LHCN-M2 (cell line): ENCODE results near the gene OSBPL1A. TPM values are rescaled to one million over a fixed set of nuclear protein-coding genes. Genes with fewer than 3 reads are reported as not detected.
"Not testable (repeated sequence)": the region's sequence is repeated elsewhere in the genome, so short reads cannot be mapped to it uniquely, and the experiment has no call there.

Source experiments
- DNase-seq: peaks from one replicate; pipeline ENCODE4 v3.0.0-alpha.2; 2012; ENCODE audit warnings: low read depth
- total RNA-seq: library from RNA; depleted of rRNA; stranded (reverse); fragments of >200 nt; gene quantifications from 2 replicates; pipeline ENCODE4 v1.2.3, GENCODE V29; 2014

OSBPL1A gene
- total RNA-seq, 1 experiment from 2014 or later = 19.2 TPM

- DNase-seq = no peak
Observed at GRCh38 chr18:24187689-24188088, 209.9 kb downstream of the OSBPL1A start.

DNA sequence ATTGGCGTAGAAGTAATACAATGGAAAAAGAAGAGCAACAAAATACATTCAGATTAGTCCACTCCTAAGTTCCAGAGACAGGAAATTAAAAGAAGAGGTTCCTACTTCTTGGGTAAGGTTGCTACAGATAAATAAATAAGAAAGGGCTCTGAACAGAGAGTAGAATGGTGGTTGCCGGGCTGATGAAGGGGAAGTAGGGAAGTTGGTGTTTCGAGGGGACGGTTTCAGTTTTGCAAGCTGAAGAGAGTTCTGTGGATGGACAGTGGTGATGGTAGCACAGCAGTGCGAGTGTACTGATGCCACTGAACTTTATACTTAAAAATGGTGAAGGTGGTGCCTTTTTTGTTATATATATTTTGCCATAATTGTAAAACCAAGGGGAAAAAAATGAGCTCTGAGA lies 210.6 kb downstream of the OSBPL1A start:
- no peak for DNase-seq

DNA sequence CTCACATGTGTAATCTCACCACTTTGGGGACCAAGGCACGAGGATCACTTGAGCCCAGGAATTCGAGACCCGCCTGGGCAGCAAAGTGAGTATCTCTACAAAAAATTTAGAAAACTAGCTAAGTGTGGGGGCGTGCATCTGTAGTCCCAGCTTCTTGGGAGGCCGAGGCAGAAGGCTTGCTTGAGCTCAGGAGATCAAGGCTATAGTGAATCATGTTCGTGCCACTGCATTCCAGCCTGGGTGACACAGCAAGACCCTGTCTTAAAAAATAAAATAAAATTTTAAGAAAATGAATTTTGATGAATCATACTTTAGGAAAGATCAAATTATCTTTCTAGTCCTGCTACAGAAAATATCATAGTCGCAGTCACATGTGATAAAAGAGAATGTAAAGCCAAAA lies 211.8 kb downstream of the OSBPL1A start:
- peak; percentile 35 for DNase-seq

DNA sequence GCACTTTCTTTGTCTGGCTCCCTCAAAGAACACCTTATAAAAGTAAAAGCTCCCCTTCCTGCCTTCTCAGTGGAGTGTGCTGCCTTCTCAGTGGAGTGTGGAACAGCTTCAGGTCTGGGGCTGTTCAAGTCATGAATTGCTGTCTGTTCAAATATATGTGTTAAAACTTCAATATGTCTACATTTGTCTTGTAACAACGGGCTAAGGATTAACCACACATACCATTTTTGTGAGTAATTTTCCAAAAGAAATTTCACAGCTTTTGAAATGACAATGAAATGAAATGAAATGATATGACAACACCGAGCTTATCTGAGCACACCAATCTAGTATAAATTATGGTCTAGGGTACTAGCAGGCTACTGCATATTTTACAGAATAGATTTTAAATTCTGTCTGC lies 215.8 kb downstream of the OSBPL1A start:
- peak; percentile 38 for DNase-seq

DNA sequence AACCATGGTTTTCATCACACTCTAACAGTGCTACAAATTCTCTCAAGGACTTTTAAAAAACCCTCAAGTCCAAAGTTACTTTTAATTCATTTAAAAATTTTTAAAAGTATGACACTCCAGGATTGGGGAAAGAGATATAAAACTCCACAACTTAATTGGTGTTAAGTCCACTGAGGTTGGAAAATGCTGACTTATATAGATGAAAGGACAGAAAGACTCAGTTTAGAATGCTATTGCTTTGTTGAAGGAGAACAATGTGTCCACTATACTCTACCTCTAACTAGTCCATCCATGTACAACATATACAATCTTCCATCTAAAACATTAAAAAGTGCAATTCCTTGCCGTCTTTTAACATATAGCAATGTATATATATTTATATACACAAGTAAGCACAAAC lies 217.6 kb downstream of the OSBPL1A start:
- no peak for DNase-seq

- no peak for DNase-seq
Observed at GRCh38 chr18:24177499-24178133, 220.0 kb downstream of the OSBPL1A start.

DNA sequence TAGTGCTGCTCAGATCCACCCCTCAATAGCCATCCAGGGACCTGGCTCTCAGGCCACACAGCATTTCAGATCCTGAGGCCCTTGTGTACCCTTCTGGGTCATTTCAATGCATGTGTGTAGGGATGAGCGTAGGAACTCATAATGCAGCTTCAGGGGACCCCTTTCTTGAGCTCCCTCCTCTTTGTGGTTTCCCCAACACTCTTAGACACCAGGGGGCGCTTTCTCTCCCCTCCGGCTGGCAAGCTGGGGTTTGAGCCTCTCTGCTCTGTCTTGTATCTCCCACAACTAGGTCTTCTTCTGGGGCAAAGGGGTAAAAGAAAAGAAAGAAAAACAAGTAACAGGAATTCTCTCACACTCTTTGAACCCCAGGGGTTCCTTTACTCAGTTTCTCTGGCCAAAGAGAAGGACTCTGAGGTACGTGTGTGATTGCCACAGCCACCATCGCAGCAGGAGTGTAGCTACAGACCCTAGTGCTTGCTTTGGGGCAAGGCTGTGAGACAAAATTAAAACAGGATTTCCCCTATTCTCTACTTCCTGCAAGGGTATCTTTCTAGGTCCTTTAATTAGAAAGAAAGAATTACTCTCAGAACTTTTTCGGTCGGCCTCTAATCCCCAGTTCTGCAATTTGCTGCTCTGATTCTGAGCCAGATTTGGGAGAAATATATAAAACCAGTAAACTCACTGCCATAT lies 220.8 kb downstream of the OSBPL1A start:
- peak; percentile 43 for DNase-seq

DNA sequence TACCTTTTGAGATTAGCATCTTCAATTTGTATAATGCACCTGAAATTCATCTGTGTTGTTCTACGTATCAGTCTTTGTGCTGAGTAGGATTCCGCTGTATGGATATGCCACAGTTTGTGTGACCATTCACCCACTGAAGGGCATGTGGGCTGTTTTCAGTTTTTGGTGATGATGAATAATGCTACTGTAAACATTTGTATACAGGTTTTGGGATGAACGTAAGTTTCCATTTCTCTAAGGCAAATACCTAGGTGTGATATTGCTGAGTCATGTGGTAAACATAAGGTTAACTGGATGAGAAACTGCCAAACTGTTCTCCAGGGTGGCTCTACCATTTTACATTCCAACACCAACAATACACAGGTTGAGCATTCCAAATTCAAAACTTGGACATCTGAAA lies 223.6 kb downstream of the OSBPL1A start:
- DNase-seq = no peak

- no peak for DNase-seq
Observed at GRCh38 chr18:24170360-24170759, 227.3 kb downstream of the OSBPL1A start.

DNA sequence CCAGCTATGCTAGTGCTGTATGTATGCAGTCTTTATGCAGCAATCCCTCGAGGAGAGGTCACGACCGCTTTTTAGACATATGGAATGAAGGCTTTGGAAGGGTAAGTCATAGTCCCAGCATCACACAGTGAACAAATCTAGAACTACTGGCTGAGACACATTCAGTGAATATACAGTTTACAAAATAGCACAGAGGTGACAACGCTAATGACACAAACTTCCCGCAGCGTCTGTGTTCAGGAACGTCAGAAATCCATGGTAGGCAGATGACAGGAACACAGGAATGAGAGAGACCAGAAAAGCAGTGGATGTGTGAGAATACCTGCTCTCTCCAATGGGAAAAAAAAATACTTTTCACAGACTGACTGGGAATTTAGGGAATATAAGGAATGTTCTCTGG lies 229.1 kb downstream of the OSBPL1A start:
- no peak for DNase-seq

GRCh38 chr18:24161304-24161703 lies 236.3 kb downstream of the OSBPL1A start:
- no peak for DNase-seq

- peak; percentile 50 for DNase-seq
Observed at GRCh38 chr18:24160086-24160485, 237.5 kb downstream of the OSBPL1A start.

DNA sequence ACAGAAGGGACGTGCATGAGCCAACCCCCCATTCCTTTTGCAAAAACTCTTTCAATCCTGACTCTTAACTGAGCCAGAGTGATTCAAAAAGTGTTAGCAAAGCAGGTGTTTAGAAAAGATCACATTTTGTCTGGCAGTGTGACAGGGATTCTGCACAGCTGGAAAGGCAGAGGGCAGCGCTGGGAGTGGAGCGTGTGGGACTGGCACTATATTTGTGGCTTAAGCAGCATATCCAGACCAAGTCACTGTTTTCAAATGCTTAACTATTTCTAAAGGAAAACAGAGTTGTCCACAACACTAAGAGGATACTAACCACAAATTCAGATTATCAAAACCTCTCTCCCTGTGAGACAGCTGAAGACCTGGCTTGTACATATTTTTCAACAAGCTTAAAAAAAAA lies 239.8 kb downstream of the OSBPL1A start:
- DNase-seq = peak; percentile 36

DNA sequence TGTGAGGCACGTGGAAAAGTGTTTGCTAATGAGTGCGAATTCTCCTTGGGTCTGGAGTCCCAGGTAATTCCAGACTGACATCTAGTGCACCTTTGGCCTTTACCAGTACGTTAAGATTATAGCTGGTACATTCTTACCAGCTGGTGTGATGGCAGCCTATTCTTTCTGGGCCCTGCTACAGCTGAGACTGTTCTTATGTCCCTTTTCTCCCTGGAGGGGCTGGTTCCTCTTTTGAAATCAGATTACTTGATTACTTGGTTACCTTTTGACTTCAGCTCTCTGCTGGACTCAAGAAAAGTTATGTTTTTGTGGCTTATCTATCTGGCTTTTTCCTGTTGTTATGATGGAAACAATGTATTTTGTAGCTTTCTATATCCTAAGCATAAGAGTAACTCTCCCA lies 244.2 kb downstream of the OSBPL1A start:
- DNase-seq = no peak

- not testable (repeated sequence) for DNase-seq
Observed at GRCh38 chr18:24149591-24149990, 248.0 kb downstream of the OSBPL1A start.

GRCh38 chr18:24142376-24142775 lies 255.2 kb downstream of the OSBPL1A start:
- no peak for DNase-seq

DNA sequence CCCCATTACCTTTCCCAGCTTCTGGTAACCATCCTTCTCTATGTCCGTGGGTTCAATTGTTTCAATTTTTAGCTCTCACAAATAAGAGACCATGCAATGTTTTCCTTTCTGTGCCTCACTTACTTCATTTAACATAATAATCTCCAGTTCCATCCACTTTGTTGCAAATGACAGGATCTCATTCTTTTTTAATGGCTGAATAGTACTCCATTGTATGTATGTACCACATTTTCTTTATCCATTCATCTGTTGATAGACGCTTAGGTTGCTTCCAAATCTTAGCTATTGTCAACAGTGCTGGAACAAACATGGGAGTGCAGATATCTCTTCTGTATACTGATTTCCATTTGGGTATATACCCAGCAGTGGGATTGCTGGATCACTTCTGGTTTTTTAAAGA lies 256.9 kb downstream of the OSBPL1A start:
- no peak for DNase-seq

- DNase-seq = peak; percentile 48
Observed at GRCh38 chr18:24138789-24139616, 258.6 kb downstream of the OSBPL1A start, which contains the start of gene CABYR. CABYR (plus strand) TSS chr18:24139062; CDS start chr18:24143115, 4,053 bp downstream.

GRCh38 chr18:24138409-24138788 lies 259.2 kb downstream of the OSBPL1A start:
- DNase-seq = no peak

- DNase-seq = no peak
Observed at GRCh38 chr18:24136967-24137373, 260.7 kb downstream of the OSBPL1A start.

DNA sequence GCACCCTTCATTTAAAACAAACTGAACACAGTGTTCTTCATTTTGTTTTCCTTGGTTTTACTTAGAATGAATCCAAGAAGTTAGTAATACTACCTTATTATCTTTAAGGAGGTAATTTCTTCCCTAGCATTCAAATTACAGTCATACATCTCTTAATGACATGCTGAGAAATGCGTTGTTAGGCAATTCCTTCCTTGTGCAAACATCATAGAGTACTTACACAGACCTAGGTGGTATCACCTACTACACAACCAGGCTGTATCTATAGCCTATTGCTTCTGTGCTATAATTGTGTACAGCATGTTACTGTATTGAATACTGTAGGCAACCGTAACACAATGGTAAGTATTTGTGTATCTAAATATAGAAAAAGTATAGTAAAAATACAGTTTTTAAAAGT lies 267.1 kb downstream of the OSBPL1A start:
- no peak for DNase-seq

GRCh38 chr18:24128700-24129099 lies 268.9 kb downstream of the OSBPL1A start:
- DNase-seq = no peak
